ENCODE measurements around the gene ESRRB. TPM values are rescaled to one million over a fixed set of nuclear protein-coding genes. Genes with fewer than 3 reads are reported as not detected.

ESRRB gene
- total and polyA plus RNA-seq, 9 donors: 0.07 to 0.40 TPM; not detected in 7

GRCh38 chr14:76537906-76538647 lies 162.1 kb downstream of the ESRRB start:
- intact Hi-C loops (cut with DNase I): no loop called here

GRCh38 chr14:76538648-76539008 lies 162.7 kb downstream of the ESRRB start:
- 32 to 61% (median 39%) methylated on average over 1 of the region's 1 CpG for WGBS, 3 donors
- Histone ChIP-seq H3K4me3 (no peak overlapping the region), H3K4me1 (ENCODE audit: insufficient read depth) (no peaks in the 10 kb centered on the region), H3K36me3 (no peaks in the 10 kb centered on the region), H3K27me3 (no peaks in the 10 kb centered on the region), H3K9me3 (no peaks in the 10 kb centered on the region), H3K27ac (no peak overlapping the region)
- intact Hi-C loops (cut with DNase I): no loop called here
- TF ChIP-seq EP300 (IDR thresholded peaks at IDR 0.05) (no peak), CTCF (IDR thresholded peaks at IDR 0.05) (no peak), POLR2A (IDR thresholded peaks at IDR 0.05) (no peak)
- no peak for DNase-seq

More at GRCh38 chr14:76537906-76538647, 162.1 kb downstream of the ESRRB start:
- no peaks in the 10 kb centered on the region for H3K4me1 ChIP-seq (ENCODE audit: insufficient read depth)
- H3K27ac ChIP-seq: no peak overlapping the region
- no peak overlapping the region for H3K4me3 ChIP-seq
- 46 to 50% (median 46%) methylated on average over 10 of the region's 10 CpGs for WGBS, 3 donors
- TF ChIP-seq CTCF (IDR thresholded peaks at IDR 0.05): no peak
- TF ChIP-seq EP300 (IDR thresholded peaks at IDR 0.05): no peak
- TF ChIP-seq POLR2A (IDR thresholded peaks at IDR 0.05): no peak
- H3K36me3 ChIP-seq: no peaks in the 10 kb centered on the region
- no peaks in the 10 kb centered on the region for H3K27me3 ChIP-seq
- H3K9me3 ChIP-seq: no peaks in the 10 kb centered on the region
- no peak for DNase-seq

DNA sequence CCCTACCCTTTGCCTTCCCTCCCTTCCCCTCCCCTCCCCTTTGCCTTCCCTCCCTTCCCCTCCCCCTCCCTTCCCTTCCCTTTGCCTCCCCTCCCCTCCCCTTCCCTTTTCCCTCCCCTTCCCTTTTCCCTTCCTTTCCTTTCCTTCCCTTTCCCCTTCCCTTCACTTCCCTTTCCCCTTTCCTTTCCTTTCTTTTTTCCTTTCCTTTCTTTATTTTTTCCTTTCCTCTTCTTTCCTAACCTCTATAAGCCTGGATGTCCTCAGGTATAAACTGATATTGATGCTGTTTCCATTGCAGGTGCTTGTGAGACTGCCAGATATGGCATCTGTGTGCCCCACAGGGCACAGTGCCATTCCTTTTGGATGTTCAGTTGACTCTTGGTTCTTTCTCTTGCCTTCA lies 163.2 kb downstream of the ESRRB start:
- DNase-seq: no peak
- H3K4me3 ChIP-seq: no peak overlapping the region
- no peaks in the 10 kb centered on the region for H3K27me3 ChIP-seq
- no peak for TF ChIP-seq POLR2A (IDR thresholded peaks at IDR 0.05)
- TF ChIP-seq CTCF (IDR thresholded peaks at IDR 0.05): no peak
- TF ChIP-seq EP300 (IDR thresholded peaks at IDR 0.05): no peak
- H3K27ac ChIP-seq: no peak overlapping the region
- no peaks in the 10 kb centered on the region for H3K36me3 ChIP-seq
- no peaks in the 10 kb centered on the region for H3K9me3 ChIP-seq
- no peaks in the 10 kb centered on the region for H3K4me1 ChIP-seq (ENCODE audit: insufficient read depth)
- intact Hi-C loops (cut with DNase I): no loop called here

- Histone ChIP-seq H3K36me3 (no peaks in the 10 kb centered on the region), H3K27ac (no peak overlapping the region), H3K4me1 (ENCODE audit: insufficient read depth) (no peaks in the 10 kb centered on the region), H3K27me3 (no peaks in the 10 kb centered on the region), H3K4me3 (no peak overlapping the region), H3K9me3 (no peaks in the 10 kb centered on the region)
- no peak for DNase-seq
- 12 to 14% (median 13%) methylated on average over 10 of the region's 10 CpGs for WGBS, 3 donors
- TF ChIP-seq POLR2A (IDR thresholded peaks at IDR 0.05): no peak
- no peak for TF ChIP-seq CTCF (IDR thresholded peaks at IDR 0.05)
- TF ChIP-seq EP300 (IDR thresholded peaks at IDR 0.05): no peak
- intact Hi-C loops (cut with DNase I): no loop called here
Observed at GRCh38 chr14:76541594-76542219, 165.8 kb downstream of the ESRRB start.

Measured in ovary (tissue), 9 donors.